Endodermal cell (in vitro differentiated cells): Measurements from ENCODE around the gene EIPR1. TPM values are rescaled to one million over a fixed set of nuclear protein-coding genes. Genes with fewer than 3 reads are reported as not detected.

ENCODE experiments used
- DNase-seq: peaks from one replicate; pipeline ENCODE4 v3.0.0-alpha.2; 2017
- H3K27ac ChIP-seq: 2 replicates; pipeline ENCODE4 v1.5.1; 2013; ENCODE audit warnings: mild to moderate bottlenecking, low read depth, low read length, moderate library complexity
- H3K27me3 ChIP-seq: 2 replicates; pipeline ENCODE4 v1.6.1; 2013; ENCODE audit warnings: mild to moderate bottlenecking, low read length, moderate library complexity; ENCODE audit not compliant: insufficient read depth, control insufficient read depth, poor library complexity, severe bottlenecking
- H3K36me3 ChIP-seq: 2 replicates; pipeline ENCODE4 v1.7.0; 2013; ENCODE audit warnings: mild to moderate bottlenecking, low read length, moderate library complexity; ENCODE audit not compliant: control insufficient read depth, insufficient read depth
- H3K4me1 ChIP-seq: one replicate; pipeline ENCODE4 v1.7.0; 2013; ENCODE audit warnings: low read length; ENCODE audit not compliant: control insufficient read depth, insufficient read depth
- H3K4me3 ChIP-seq: 2 replicates; pipeline ENCODE4 v1.5.1; 2013; ENCODE audit warnings: mild to moderate bottlenecking, low read length, moderate library complexity
- H3K9ac ChIP-seq: 2 replicates; pipeline ENCODE4 v1.6.1; 2013; ENCODE audit warnings: mild to moderate bottlenecking, low read length, moderate library complexity; ENCODE audit not compliant: poor library complexity, severe bottlenecking; ENCODE audit errors: extremely low read depth
- H3K9me3 ChIP-seq: 2 replicates; pipeline ENCODE4 v1.6.1; 2013; ENCODE audit warnings: mild to moderate bottlenecking, low read length, moderate library complexity; ENCODE audit not compliant: control insufficient read depth
- H3K27ac Mint-ChIP-seq: 2 replicates; pipeline ENCODE4 v1.8.0; 2020; ENCODE audit warnings: mixed read lengths
- H3K27me3 Mint-ChIP-seq: 2 replicates; pipeline ENCODE4 v1.8.0; 2021; ENCODE audit warnings: mild to moderate bottlenecking, mixed read lengths; ENCODE audit not compliant: insufficient read depth
- H3K36me3 Mint-ChIP-seq: 2 replicates; pipeline ENCODE4 v1.8.0; 2020; ENCODE audit warnings: low read depth, mixed read lengths
- H3K4me1 Mint-ChIP-seq: 2 replicates; pipeline ENCODE4 v1.8.0; 2020; ENCODE audit warnings: mixed read lengths
- H3K4me3 Mint-ChIP-seq: 2 replicates; pipeline ENCODE4 v1.8.0; 2020; ENCODE audit warnings: mild to moderate bottlenecking, moderate library complexity, mixed read lengths
- H3K9me3 Mint-ChIP-seq: 2 replicates; pipeline ENCODE4 v1.8.0; 2020; ENCODE audit warnings: mild to moderate bottlenecking, mixed read lengths
- WGBS, 2 experiments: methylation state at CpG; one replicate each; pipeline versions ENCODE4 v1.1.5 to v1.1.7; 2013; ENCODE audit warnings: missing lambda C conversion rate in 2 of 2, mixed read lengths in 1 of 2; ENCODE audit not compliant: insufficient coverage in 1 of 2, insufficient read length in 1 of 2; 5-methylcytosine and 5-hydroxymethylcytosine counted together
- total RNA-seq, 2 donors: library from RNA; stranded (reverse); fragmentation: NEBNext Ultra II Directional in 1 of 2; extraction: Animal tissue kit (Norgen Biotek cat#: 25700) in 1 of 2; gene quantifications; 2 replicates in 1 of 2; 3 replicates in 1 of 2; pipeline ENCODE4 v1.2.1, GENCODE V29; 2021
- TF ChIP-seq, protein P1 (sequence below): fragments of 200-600 bp; sonication (generic); conservative IDR thresholded peaks from 2 replicates; pipeline ENCODE4 v1.5.0; 2021; ENCODE audit warnings: antibody characterized with exemption, mild to moderate bottlenecking

EIPR1 gene
- total RNA-seq, 2 donors from 2014 or later, result 30.1 to 36.8 TPM

DNA sequence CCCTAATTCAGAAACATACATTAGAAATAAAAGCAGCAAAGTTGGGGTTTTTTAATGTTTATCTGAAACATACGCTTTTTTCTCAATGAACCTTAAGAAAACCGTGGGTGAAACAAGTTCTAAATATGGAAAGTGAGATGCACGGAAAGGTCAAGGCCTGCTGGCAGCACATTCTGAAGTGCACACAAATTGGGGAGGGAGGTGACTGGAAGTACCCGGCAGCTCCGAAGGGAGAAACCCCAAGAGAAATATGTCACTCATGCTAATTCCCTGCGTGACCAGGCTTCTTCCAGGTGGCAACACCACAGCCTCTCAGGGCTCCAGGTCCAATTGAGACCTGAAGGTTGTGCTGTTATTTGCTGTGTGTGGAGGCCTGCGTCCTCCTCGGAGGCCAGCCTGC is 45.5 kb downstream of the EIPR1 start:
- Mint-ChIP-seq H3K9me3 (peaks cover 10% of the 10 kb centered on the region), H3K36me3 (peaks cover 61% of the 10 kb centered on the region), H3K27me3 (no peaks in the 10 kb centered on the region), H3K4me1 (no peaks in the 10 kb centered on the region), H3K27ac (no peak overlapping the region), H3K4me3 (no peak overlapping the region)
- H3K9me3 ChIP-seq, result no peaks in the 10 kb centered on the region
- 95 to 99% methylated on average over 5 to 8 of the region's 8 CpGs for WGBS, 2 experiments
- H3K4me3 ChIP-seq, result no peak overlapping the region
- no peaks in the 10 kb centered on the region for H3K4me1 ChIP-seq
- no peak overlapping the region for H3K27ac ChIP-seq
- no peak for DNase-seq
- H3K9ac ChIP-seq, result no peak overlapping the region
- peaks cover 24% of the 10 kb centered on the region for H3K36me3 ChIP-seq
- H3K27me3 ChIP-seq, result no peaks in the 10 kb centered on the region
- TF ChIP-seq, protein P1, sequence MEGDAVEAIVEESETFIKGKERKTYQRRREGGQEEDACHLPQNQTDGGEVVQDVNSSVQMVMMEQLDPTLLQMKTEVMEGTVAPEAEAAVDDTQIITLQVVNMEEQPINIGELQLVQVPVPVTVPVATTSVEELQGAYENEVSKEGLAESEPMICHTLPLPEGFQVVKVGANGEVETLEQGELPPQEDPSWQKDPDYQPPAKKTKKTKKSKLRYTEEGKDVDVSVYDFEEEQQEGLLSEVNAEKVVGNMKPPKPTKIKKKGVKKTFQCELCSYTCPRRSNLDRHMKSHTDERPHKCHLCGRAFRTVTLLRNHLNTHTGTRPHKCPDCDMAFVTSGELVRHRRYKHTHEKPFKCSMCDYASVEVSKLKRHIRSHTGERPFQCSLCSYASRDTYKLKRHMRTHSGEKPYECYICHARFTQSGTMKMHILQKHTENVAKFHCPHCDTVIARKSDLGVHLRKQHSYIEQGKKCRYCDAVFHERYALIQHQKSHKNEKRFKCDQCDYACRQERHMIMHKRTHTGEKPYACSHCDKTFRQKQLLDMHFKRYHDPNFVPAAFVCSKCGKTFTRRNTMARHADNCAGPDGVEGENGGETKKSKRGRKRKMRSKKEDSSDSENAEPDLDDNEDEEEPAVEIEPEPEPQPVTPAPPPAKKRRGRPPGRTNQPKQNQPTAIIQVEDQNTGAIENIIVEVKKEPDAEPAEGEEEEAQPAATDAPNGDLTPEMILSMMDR, result no peak

DNA sequence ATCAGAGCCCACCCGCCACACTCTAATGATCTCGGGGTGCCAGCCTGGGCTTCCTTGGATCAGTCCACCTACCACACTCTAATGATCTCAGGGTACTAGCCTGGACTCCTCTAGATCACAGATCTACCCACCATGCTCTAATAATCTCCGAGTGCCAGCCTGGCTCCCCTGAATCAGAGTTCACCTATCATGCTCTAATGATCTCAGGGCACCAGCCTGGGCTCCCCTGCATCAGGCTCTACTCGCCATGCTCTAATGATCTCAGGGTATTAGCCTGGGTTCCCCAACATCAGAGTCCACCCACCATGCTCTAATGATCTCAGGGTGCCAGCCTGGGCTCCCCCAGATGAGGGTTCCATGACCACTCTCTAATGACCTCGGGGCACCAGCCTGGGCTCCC is 48.1 kb downstream of the EIPR1 start:
- WGBS, 2 experiments, result 91 to 100% methylated on average over 3 to 5 of the region's 5 CpGs

DNA sequence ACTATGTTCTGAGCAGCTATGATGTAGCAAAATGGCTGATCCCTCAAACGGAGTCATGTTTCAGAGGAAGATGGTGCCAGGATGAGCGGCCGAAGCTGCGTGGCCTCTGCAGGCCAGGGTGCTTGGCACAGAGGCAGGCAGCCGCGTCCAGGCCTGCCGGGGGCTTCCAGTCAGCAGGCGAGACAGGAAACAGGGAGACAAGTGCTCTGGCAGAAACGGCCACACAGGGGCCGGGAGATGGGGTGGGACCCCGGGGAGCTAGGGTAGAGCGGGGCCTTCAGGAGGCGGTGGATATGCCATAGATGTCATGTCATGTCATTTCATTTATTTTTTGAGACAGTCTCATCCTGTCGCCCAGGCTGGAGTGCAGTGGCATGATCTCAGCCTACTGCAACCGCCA is 50.7 kb downstream of the EIPR1 start:
- Mint-ChIP-seq H3K9me3 (peaks cover 10% of the 10 kb centered on the region), H3K27me3 (no peaks in the 10 kb centered on the region), H3K4me1 (no peaks in the 10 kb centered on the region), H3K4me3 (no peak overlapping the region), H3K36me3 (peaks cover 24% of the 10 kb centered on the region), H3K27ac (no peak overlapping the region)
- Histone ChIP-seq H3K9me3 (no peaks in the 10 kb centered on the region), H3K4me1 (no peaks in the 10 kb centered on the region), H3K27me3 (no peaks in the 10 kb centered on the region), H3K4me3 (no peak overlapping the region), H3K36me3 (peaks cover 17% of the 10 kb centered on the region), H3K9ac (no peak overlapping the region), H3K27ac (no peak overlapping the region)
- 96 to 98% methylated on average over 12 to 15 of the region's 15 CpGs for WGBS, 2 experiments
- no peak for DNase-seq
- TF ChIP-seq, protein P1, result no peak

More for the DNA sequence above, 48.1 kb downstream of the EIPR1 start:
- Mint-ChIP-seq H3K36me3 (peaks cover 44% of the 10 kb centered on the region), H3K27me3 (no peaks in the 10 kb centered on the region), H3K27ac (no peak overlapping the region), H3K4me1 (no peaks in the 10 kb centered on the region), H3K9me3 (peaks cover 10% of the 10 kb centered on the region), H3K4me3 (no peak overlapping the region)
- no peak overlapping the region for H3K4me3 ChIP-seq
- peaks cover 17% of the 10 kb centered on the region for H3K36me3 ChIP-seq
- TF ChIP-seq, protein P1, result no peak
- no peak for DNase-seq
- H3K9ac ChIP-seq, result no peak overlapping the region
- H3K27ac ChIP-seq, result no peak overlapping the region
- H3K9me3 ChIP-seq, result no peaks in the 10 kb centered on the region
- no peaks in the 10 kb centered on the region for H3K4me1 ChIP-seq
- no peaks in the 10 kb centered on the region for H3K27me3 ChIP-seq
